ENCODE data around the gene DTNA.

- TF ChIP-seq EZH2 (IDR thresholded peaks at IDR 0.05; ENCODE audit: borderline replicate concordance, insufficient read depth, low read length, poor library complexity, severe bottlenecking) (no peak), CTCF (IDR thresholded peaks at IDR 0.05; ENCODE audit: poor library complexity, severe bottlenecking) (no peak), POLR2AphosphoS5 (IDR thresholded peaks at IDR 0.05) (no peak), EP300 (conservative IDR thresholded peaks at IDR 0.05; ENCODE audit: poor library complexity, severe bottlenecking) (no peak)
Observed at GRCh38 chr18:34742891-34743341, 32.8 kb downstream of the DTNA start.
